ENCODE measurements around the gene PCID2.

The PCID2 gene

DNA sequence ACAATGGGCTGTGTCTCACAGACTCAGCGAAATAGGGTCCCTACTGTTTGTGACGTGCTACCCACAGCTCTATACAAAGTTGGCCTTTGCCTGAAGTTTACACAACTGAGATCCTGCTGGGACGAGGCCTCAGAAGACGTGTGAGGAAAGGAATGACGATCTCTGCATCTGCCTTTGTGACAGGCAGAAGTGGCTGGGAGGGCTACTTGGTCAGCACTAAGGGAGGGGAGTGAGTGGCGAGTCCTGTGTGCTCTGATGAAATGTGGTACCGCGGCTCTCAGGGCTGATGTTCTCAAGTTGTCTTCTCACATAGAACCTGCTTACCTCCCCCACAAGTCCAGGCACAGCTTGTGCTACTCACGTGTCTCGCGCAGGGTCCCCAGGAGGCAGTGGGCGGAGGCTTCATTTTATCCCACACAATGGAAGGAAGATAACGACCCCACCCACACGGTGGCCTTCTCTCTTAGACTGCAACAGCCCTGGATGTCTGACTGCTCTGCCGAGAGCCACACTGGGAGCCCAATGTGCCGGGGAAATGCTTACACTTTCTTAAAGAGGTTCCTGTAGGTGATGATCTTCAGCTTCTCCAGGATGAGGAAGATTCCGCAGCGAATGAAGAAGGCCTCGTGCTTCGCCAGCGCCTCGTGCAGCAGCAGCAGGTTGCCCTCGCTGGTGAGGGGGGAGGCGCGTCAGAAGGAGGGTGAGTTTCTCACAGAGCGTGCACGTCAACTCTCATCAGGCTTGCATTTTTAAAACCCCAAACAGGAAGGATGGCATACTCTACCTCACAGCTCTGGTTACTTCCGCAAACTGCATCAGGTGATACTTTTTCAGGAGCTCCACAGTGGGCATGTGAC, 28.9 kb downstream of the PCID2 start:
- no peak overlapping the region for H3K4me3 ChIP-seq (ENCODE audit: low read length)
- no peak for DNase-seq (ENCODE audit: low read depth)
- TF ChIP-seq, protein P1, sequence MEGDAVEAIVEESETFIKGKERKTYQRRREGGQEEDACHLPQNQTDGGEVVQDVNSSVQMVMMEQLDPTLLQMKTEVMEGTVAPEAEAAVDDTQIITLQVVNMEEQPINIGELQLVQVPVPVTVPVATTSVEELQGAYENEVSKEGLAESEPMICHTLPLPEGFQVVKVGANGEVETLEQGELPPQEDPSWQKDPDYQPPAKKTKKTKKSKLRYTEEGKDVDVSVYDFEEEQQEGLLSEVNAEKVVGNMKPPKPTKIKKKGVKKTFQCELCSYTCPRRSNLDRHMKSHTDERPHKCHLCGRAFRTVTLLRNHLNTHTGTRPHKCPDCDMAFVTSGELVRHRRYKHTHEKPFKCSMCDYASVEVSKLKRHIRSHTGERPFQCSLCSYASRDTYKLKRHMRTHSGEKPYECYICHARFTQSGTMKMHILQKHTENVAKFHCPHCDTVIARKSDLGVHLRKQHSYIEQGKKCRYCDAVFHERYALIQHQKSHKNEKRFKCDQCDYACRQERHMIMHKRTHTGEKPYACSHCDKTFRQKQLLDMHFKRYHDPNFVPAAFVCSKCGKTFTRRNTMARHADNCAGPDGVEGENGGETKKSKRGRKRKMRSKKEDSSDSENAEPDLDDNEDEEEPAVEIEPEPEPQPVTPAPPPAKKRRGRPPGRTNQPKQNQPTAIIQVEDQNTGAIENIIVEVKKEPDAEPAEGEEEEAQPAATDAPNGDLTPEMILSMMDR (IDR thresholded peaks at IDR 0.05; ENCODE audit: insufficient read depth, low read depth, low read length, missing control alignments), result no peak

DNA sequence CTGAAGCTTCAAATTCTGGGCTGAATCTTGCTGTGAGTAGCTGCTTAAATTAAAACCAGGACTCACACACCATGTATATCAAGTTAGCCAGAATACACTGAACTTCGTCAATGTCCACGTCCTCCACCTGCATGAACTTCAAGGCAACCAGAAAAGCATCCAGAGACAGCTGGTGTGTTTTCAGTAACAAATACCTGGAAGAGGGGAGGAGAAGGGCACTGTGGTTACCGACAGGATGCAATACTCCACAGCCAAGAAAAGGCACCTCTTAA, 29.6 kb downstream of the PCID2 start:
- TF ChIP-seq, protein P1 (IDR thresholded peaks at IDR 0.05; ENCODE audit: insufficient read depth, low read depth, low read length, missing control alignments), result no peak

DNA sequence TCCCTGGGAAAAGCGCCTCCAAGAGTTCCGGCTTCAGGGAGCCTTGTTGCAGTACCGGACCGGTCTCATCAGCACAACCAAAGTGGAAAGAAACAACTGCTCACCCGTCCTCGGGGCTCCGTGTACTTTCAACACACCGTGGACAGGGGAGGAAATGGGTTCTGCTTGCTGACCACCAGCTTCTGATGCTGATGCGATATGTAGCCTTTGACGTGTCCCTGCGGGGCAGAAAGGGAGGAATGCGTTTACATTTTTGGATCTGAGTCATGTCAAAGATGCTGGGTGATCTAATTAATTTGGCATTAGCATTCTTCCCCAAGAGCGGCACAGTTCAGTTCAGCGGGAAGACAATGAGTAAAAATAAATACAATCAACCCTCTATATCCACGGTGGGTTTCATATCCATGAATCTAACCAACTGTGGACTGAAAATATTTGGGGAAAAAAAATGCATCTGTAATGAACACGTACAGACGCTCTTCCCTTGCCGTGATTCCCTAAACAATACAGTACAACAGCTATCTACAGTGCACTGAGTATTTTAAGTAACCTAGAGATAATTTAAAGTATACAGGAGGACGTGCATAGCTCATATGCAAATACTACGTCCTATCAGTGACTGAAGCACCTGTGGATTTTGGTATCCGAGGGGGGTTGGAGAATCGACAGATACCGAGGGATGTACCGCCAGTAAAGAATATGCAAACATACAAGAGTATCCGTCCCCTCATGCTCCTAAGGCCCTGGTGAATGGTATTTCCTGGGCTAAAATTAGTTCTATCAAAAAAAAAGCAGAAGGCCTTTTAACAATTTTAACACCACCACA, 30.2 kb downstream of the PCID2 start:
- no peak overlapping the region for H3K4me3 ChIP-seq (ENCODE audit: low read length)
- TF ChIP-seq, protein P1 (IDR thresholded peaks at IDR 0.05; ENCODE audit: insufficient read depth, low read depth, low read length, missing control alignments), result no peak
- peak; percentile 53 for DNase-seq (ENCODE audit: low read depth)

More for the DNA sequence above, 29.6 kb downstream of the PCID2 start:
- no peak overlapping the region for H3K4me3 ChIP-seq (ENCODE audit: low read length)
- no peak for DNase-seq (ENCODE audit: low read depth)

DNA sequence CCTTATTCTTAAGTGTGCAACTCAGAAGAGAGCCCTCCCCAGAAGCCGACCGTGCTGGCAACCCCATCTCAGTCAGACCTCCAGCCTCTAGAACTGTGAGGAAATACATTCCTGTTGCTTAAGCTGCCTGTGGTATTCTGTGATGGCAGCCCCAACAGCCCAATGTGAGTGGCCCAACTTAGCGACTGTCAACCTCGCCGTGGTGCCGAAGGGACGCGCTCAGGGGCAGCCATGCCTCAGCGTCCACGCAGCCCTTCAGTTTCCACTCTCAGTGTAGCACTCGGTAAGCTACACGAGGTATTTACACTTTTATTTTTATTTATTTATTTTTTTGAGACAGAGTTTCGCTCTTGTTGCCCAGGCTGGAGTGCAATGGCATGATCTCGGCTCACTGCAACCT, 31.6 kb downstream of the PCID2 start:
- no peak for DNase-seq (ENCODE audit: low read depth)
- TF ChIP-seq, protein P1 (IDR thresholded peaks at IDR 0.05; ENCODE audit: insufficient read depth, low read depth, low read length, missing control alignments), result no peak
- no peak overlapping the region for H3K4me3 ChIP-seq (ENCODE audit: low read length)

DNA sequence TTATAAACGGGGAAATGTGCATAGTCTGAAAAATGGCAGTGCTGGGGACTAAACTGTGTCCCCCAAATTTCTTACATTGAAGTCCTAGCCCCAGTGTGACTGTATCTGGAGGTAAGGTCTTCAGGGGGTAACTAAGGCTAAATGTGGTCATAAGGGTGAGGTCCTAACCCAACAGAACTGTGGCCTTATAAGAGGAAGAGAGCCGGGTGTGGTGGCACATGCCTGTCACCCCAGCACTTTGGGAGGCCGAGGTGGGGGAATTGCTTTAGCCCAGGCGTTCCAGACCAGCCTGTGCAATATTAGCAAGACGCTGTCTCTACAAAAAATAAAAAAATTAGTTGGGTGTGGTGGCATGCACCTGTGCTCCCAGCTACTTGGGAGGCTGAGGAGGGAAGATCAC, 32.2 kb downstream of the PCID2 start:
- no peak overlapping the region for H3K4me3 ChIP-seq (ENCODE audit: low read length)
- DNase-seq (ENCODE audit: low read depth), result no peak
- TF ChIP-seq, protein P1 (IDR thresholded peaks at IDR 0.05; ENCODE audit: insufficient read depth, low read depth, low read length, missing control alignments), result no peak

DNA sequence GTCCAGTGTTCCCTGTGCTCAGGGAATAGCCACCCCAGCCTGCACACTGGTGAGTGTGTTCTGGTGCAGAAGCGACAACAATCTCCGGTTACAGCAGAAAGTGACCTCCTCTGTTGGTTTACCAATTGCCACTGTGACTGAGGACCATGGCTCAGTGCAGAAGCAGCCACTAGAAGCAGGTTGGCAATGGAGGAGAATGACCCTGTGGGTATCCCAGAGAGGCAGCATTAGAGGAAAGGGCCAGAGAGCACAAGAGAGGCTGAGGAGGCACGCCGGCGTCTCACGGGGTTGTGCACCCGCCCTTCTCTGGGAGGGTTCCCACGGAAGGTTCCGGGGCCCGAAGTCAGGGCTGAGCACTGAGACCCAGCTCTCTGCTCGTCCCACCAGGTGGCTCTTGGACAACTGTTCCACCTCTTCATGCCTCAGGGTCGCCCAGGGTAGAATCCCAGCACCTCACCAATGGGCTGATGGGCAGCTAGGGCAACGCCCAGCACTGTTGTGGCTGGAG, 36.0 kb downstream of the PCID2 start:
- TF ChIP-seq, protein P1 (IDR thresholded peaks at IDR 0.05; ENCODE audit: insufficient read depth, low read depth, low read length, missing control alignments), result no peak
- H3K4me3 ChIP-seq (ENCODE audit: low read length), result no peak overlapping the region
- no peak for DNase-seq (ENCODE audit: low read depth)

Measured in epithelial cell of esophagus (primary cell).